Uterus (tissue), 4 donors: ENCODE results near the gene NCSTN. TPM values are rescaled to one million over a fixed set of nuclear protein-coding genes. Genes with fewer than 3 reads are reported as not detected.

Experiments
- DNase-seq, 2 donors: peaks; one replicate each; pipeline ENCODE4 v3.0.0-alpha.2; 2019 to 2020
- H3K27ac ChIP-seq, 2 donors: fragments of 200-600 bp; sonication (generic); 1 replicate in 1 of 2; 2 replicates in 1 of 2; pipeline ENCODE4 v1.5.1; 2016 to 2018
- H3K27me3 ChIP-seq, 2 donors: fragments of 200-600 bp; sonication (generic); one replicate each; pipeline ENCODE4 v1.5.1; 2018 to 2019; ENCODE audit warnings: control low read depth in 1 of 2
- H3K36me3 ChIP-seq, 2 donors: fragments of 200-600 bp; sonication (generic); one replicate each; pipeline ENCODE4 v1.5.1; 2019; ENCODE audit warnings: control low read depth in 1 of 2
- H3K4me1 ChIP-seq, 2 donors: fragments of 200-600 bp; sonication (generic); one replicate each; pipeline ENCODE4 v1.5.1; 2018 to 2019; ENCODE audit warnings: control low read depth in 1 of 2
- H3K4me3 ChIP-seq, 2 donors: fragments of 200-600 bp; sonication (generic); 1 replicate in 1 of 2; 2 replicates in 1 of 2; pipeline ENCODE4 v1.5.1; 2018 to 2019; ENCODE audit warnings: mild to moderate bottlenecking in 1 of 2
- H3K9me3 ChIP-seq, 2 donors: fragments of 200-600 bp; sonication (generic); one replicate each; pipeline ENCODE4 v1.5.1; 2019; ENCODE audit warnings: control low read depth in 1 of 2
- CTCF ChIP-seq, 4 experiments: fragments of 200-600 bp in 2 of 4; fragments of 450-650 bp in 2 of 4; sonication (generic) in 2 of 4; IDR thresholded peaks; one replicate each; pipeline ENCODE4 v1.5.1; 2016 to 2019; ENCODE audit warnings: antibody characterized with exemption in 4 of 4, mild to moderate bottlenecking in 2 of 4, moderate library complexity in 1 of 4
- POLR2A ChIP-seq, 2 donors: fragments of 450-650 bp; IDR thresholded peaks; one replicate each; pipeline ENCODE4 v1.6.1; 2016; ENCODE audit warnings: antibody characterized with exemption in 2 of 2, mild to moderate bottlenecking in 1 of 2, moderate library complexity in 1 of 2
- intact Hi-C: fragments of 100-400 bp; cut with DNase I; formaldehyde crosslinking; loops from one replicate; pipeline ENCODE4 v1.15.1; 2023; ENCODE audit warnings: low total_unique reads
- total RNA-seq, 4 donors: library from RNA; depleted of rRNA in 3 of 4; stranded (reverse); fragments of >200 nt in 3 of 4; gene quantifications; one replicate each; pipeline versions ENCODE4 v1.1.0 to v1.2.4, GENCODE V29; 2014 to 2023
- donor health status: DM: yes; HTN: yes; CAD: no.

The NCSTN gene
- total RNA-seq, 4 donors from 2014 or later: 18.2 to 69.1 (median 56.4) TPM

GRCh38 chr1:160363010-160363409 lies 19.8 kb downstream of the NCSTN start:
- no peak for DNase-seq
- Histone ChIP-seq H3K27ac (no peak overlapping the region), H3K9me3 (no peaks in the 10 kb centered on the region), H3K36me3 (no peaks in the 10 kb centered on the region), H3K4me1 (no peaks in the 10 kb centered on the region), H3K27me3 (no peaks in the 10 kb centered on the region), H3K4me3 (no peak overlapping the region)
- intact Hi-C loops: no loop called here
- TF ChIP-seq CTCF (IDR thresholded peaks at IDR 0.05) (no peak), POLR2A (IDR thresholded peaks at IDR 0.05) (no peak)

DNA sequence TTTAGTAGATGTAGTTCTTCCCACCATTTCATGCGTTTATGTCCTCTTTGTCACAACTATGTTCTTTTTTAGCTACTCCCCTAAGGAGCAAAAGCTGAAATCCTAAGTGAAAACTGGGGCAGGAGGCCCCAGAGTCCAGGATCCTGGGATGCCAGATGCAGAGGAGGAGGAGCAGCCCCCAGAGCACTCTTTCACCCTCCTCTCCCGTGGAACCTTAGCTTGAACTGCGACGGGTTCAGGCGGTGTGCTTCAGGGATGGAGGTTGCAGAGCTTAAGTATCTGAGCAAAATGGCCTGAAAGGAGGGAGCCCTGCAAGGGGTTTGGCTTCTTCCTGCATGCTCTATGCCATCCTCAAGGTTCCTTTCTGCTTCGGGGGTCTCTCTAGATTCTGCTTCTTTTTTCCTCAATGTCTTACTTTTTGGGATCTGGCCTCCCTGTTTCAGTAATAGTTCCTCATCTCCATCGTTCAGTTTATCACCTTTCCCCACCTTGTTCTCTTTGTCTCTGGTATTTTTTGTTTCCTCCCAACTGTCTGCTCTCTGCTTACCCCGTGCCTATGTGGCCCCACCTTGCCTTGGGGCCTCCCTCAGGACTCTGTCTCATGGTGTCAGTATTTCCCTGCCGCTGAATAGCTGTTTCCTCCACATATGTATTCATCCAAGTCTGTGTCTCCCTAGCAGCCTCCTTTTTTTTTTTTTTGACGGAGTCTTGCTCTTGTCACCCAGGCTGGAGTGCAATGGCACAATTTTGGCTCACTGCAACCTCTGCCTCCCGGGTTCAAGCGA lies 21.0 kb downstream of the NCSTN start:
- Histone ChIP-seq H3K9me3 (no peaks in the 10 kb centered on the region), H3K27ac (no peak overlapping the region), H3K4me1 (no peaks in the 10 kb centered on the region), H3K27me3 (no peaks in the 10 kb centered on the region), H3K4me3 (no peak overlapping the region), H3K36me3 (no peaks in the 10 kb centered on the region)
- intact Hi-C loops: no loop called here
- no peak for DNase-seq
- TF ChIP-seq CTCF (IDR thresholded peaks at IDR 0.05) (no peak), POLR2A (IDR thresholded peaks at IDR 0.05) (no peak)

DNA sequence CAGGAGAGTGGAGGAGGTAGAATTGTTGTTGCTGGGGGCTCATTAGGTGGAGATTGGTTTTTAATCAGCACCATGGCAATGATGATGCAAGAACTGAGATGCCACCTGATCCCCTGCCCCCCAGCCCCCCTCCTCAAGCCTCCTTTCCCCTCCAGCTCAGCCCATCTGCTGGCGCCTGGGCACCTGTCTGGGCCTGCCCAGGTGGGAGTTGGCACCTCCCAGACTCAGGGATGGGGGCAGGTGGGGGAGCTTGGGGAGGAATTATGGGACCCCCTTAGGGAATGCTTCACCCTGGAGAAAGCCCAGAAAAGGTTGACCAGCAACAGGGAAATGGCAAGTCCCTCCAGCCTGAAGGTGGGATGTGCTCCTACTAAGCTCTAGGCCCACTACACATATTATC lies 22.1 kb downstream of the NCSTN start:
- intact Hi-C loops: no loop called here
- no peaks in the 10 kb centered on the region for H3K36me3 ChIP-seq
- no peak for DNase-seq
- H3K9me3 ChIP-seq: no peaks in the 10 kb centered on the region
- no peak for TF ChIP-seq POLR2A (IDR thresholded peaks at IDR 0.05)
- TF ChIP-seq CTCF (IDR thresholded peaks at IDR 0.05): no peak
- no peak overlapping the region for H3K27ac ChIP-seq
- no peaks in the 10 kb centered on the region for H3K27me3 ChIP-seq
- no peaks in the 10 kb centered on the region for H3K4me1 ChIP-seq
- no peak overlapping the region for H3K4me3 ChIP-seq

DNA sequence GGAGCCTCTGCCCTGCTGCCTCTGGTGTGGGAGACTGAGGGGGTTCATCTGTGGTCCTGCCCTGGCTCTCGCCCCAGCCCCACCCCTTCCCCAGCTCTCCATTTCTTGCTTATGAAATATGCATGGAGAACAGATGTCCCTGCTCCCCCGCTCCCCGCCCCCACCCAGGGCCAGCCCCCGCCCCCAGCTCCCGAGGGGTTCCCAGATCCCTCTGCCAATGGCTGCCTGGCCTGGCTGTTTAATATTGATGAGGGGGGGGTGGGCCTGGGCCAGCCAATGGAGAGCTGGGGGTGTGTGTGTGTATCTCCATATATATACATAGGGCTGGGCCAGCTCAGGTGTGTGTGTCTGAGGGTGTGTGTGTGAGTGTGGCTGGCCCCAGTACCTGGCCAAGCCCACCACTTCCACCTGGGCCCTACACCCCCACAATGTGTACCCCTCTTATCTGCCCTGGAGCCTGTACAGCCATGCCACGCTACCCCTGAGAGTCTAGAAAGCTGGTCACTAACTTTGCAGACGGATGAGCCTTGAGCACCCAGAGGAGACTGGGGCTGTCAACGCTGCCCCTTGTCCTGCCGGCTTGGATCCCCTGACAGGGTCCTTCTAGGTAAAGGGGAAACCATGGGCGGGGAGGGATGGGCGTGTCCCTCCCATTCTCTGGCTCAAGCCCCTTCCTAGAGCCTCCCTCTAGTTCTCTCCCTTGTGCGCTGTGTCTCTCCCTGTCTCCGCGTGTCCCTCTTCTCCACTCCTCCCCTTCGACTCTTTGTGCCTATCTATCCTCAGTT lies 23.7 kb downstream of the NCSTN start, which contains the start of gene NHLH1:
TSS of gene NHLH1 (plus strand) at position 341 of the 785 bp plus-strand sequence. CDS start 3,661 bp downstream, outside the sequence.
- H3K4me1 ChIP-seq: no peaks in the 10 kb centered on the region
- TF ChIP-seq POLR2A (IDR thresholded peaks at IDR 0.05) (no peak), CTCF (IDR thresholded peaks at IDR 0.05) (no peak)
- H3K27me3 ChIP-seq: no peaks in the 10 kb centered on the region
- H3K36me3 ChIP-seq: no peaks in the 10 kb centered on the region
- intact Hi-C loops: no loop called here
- H3K4me3 ChIP-seq: no peak within 1 kb of the TSS
- no peak within 1 kb of the TSS for H3K27ac ChIP-seq
- no peaks in the 10 kb centered on the region for H3K9me3 ChIP-seq
- no peak for DNase-seq

DNA sequence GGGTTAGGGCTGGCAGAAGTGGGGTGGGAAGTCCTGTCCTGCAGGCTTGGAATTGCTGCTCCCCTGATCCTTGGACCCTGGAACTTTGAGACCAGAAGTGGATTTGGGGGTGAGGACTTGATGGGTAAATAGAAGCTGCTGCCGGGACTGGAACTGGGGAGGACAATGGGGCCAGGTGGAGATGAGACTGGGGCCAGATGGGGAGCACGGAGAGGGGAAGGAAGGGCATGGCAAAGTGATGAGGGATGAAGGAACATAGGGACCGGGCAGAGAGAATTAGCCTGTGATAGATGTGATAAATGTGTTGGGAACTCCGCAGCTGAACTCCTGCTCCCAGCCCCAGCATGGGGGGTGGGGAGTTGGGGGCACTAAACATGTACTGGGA lies 24.3 kb downstream of the NCSTN start:
- no peaks in the 10 kb centered on the region for H3K36me3 ChIP-seq
- H3K27ac ChIP-seq: no peak overlapping the region
- intact Hi-C loops: no loop called here
- no peak overlapping the region for H3K4me3 ChIP-seq
- TF ChIP-seq CTCF (IDR thresholded peaks at IDR 0.05) (no peak), POLR2A (IDR thresholded peaks at IDR 0.05) (no peak)
- DNase-seq: no peak
- no peaks in the 10 kb centered on the region for H3K4me1 ChIP-seq
- H3K27me3 ChIP-seq: no peaks in the 10 kb centered on the region
- H3K9me3 ChIP-seq: no peaks in the 10 kb centered on the region
